ENCODE data around the gene POLQ.
"Not testable (repeated sequence)": the region's sequence is repeated elsewhere in the genome, so short reads cannot be mapped to it uniquely, and the experiment has no call there.

POLQ gene

DNA sequence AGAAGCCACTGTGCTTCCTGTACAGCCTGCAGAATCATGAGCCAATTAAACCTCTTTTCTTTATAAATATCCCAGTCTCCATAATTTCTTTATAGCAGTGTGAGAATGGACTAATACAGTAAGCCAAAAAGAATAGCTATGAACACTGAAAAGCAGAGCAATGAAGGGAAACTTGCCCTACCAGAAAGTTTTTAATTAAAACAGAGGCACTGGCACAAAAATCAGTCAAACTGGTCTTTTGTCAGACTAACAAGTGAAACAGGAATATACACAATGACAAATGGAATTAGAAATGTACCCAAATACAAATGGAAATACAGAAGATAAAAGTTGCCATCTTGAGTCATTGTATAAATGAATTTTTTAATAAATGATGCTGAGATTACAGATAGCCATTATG lies 40.5 kb downstream of the POLQ start:
- DNase-seq: no peak

GRCh38 chr3:121504618-121505017 lies 41.2 kb downstream of the POLQ start:
- no peak for DNase-seq

- DNase-seq: no peak
Measured at GRCh38 chr3:121496786-121497185, 49.0 kb downstream of the POLQ start.

- DNase-seq: no peak
Measured at GRCh38 chr3:121493431-121493830, 52.4 kb downstream of the POLQ start.

DNA sequence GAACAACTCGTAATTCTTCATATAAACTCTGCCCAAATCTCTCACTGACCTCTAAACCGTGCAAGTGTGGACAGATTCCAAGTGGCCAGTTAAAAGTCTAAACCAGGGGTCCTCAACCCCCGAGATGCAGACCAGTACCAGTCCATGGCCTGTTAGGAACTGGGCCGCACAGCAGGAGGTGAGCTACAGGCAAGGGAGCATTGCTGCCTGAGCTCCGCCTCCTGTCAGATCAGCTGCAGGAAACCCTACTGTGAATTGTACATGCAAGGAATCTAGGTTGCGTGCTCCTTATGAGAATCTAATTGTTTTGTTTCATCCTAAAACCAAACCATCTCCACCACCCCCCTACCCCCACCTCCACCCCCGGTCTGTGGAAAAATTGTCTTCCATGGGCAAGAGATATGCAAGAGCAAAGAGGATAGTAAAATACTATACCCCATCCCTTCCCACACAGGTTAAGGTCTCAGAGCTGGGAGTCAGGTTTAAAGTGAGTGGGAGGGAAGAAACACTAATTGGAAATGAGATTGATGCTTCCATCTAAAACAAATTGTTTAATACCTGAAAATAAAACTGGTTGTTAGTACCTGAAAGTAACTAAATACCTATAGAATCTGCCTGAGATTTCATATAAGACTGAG lies 54.0 kb downstream of the POLQ start:
- DNase-seq: no peak

GRCh38 chr3:121490161-121490560 lies 55.6 kb downstream of the POLQ start:
- no peak for DNase-seq

GRCh38 chr3:121488628-121489027 lies 57.2 kb downstream of the POLQ start:
- DNase-seq: no peak

- no peak for DNase-seq
Measured at GRCh38 chr3:121483290-121483689, 62.5 kb downstream of the POLQ start.

DNA sequence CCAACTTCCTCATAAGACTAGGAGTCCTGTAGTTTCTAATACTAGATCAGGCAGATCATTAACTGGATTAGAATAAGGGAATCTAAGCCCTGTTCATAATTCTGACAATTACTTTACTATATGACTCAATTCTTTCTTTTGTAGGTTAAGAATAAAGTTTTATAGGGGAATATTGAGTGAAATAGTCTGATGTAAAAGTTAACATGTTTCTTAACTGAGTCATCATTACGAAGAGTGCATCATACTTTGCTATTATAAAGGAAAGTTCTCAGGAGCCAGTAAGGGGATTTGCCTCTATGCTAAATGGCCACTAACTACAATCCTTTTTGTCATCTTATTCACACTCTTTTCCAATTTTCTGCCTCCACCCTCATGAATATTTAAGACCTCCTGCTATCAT lies 63.1 kb downstream of the POLQ start:
- no peak for DNase-seq

GRCh38 chr3:121481106-121481880 lies 64.5 kb downstream of the POLQ start:
- no peak for DNase-seq

DNA sequence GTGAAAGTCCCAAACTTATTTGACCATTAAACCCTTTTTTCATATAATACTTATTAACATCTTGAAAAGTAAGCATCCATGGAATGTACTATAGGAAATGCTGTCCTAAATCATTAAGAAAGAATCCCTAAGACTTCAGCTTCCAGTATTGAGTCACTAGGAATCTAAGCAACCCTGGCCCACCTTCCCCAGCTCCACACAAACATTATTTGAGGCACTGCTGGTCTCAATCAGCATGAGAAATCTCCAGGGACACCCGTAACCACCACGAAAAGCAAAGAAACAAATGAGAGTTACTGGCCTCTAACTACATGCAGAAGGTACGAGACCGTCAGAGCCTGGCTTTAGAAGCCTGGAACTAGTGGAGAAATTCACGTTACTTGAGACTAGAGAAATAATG lies 68.2 kb downstream of the POLQ start:
- DNase-seq: no peak

DNA sequence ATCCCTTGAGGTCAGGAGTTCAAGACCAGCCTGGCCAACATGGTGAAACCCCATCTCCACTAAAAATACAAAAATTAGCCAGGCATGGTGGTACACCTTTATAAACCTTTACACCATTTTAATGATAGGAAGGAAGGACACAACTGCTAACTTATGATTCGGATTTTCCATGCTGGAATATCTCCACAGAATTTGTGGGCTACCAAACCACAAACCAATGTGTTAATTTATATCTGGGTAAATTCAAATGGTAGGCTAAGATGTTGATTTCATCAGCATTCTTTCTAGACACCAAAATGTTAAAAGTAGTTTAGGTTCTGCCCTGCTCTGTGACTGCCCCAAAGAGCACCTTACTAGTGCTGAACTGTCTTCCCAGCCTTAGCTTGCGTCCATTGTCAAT lies 72.8 kb downstream of the POLQ start:
- no peak for DNase-seq

GRCh38 chr3:121467085-121467484 lies 78.7 kb downstream of the POLQ start:
- no peak for DNase-seq

- DNase-seq: no peak
Measured at GRCh38 chr3:121463745-121464144, 82.0 kb downstream of the POLQ start.

DNA sequence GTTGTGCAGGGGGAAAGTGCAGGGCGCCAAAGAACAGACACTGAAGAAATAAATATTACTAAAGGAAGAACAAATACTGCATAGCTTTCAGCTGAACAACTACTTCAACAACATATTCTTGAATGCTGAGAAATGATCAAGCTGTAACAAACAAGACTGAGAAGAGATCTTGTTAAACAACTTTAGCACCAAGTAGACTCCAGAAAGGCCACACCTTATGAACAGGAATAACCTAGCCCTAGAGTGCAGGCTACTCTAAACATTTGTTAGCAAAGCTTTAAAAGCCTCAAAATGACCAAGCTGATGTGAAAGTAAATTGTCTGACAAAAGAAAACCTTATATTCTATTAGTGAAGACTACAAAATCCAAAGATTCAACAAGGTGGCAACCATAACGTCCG lies 83.2 kb downstream of the POLQ start:
- no peak for DNase-seq

DNA sequence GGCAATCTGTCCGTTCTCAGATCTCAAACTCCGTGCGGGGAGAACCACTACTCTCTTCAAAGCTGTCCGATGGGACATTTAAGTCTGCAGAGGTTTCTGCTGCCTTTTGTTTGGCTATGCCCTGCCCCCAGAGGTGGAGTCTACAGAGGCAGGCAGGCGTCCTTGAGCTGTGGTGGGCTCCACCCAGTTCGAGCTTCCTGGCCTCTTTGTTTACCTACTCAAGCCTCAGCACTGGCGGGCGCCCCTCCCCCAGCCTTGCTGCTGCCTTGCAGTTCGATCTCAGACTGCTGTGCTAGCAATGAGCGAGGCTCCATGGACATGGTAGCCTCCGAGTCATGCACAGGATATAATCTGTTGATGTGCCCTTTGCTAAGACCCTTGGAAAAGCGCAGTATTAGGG lies 94.0 kb downstream of the POLQ start:
- not testable (repeated sequence) for DNase-seq

DNA sequence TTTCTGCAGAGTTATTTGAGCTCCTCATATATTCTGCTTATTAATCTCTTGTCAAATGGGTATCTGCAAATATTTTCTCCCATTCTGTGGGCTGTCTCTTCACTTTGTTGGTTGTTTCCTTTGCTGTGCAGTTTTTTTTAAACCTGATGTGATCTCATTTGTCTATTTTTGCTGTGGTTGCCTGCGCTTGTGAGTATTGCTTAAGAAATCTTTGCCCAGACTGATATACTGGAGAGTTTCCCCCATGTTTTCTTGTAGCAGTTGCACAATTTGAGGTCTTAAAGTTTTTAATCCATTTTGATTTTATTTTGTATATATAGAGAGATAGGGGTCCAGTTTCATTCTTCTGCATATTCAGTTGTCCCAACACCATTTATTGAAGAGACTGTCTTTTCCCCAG lies 102.3 kb downstream of the POLQ start:
- no peak for DNase-seq

GRCh38 chr3:121436641-121437040 lies 109.1 kb downstream of the POLQ start:
- DNase-seq: no peak

GRCh38 chr3:121436074-121436473 lies 109.7 kb downstream of the POLQ start:
- DNase-seq: no peak

- no peak for DNase-seq
Measured at GRCh38 chr3:121431726-121432517, 113.9 kb downstream of the POLQ start.

GRCh38 chr3:121430664-121431215 lies 115.0 kb downstream of the POLQ start:
- no peak for DNase-seq

DNA sequence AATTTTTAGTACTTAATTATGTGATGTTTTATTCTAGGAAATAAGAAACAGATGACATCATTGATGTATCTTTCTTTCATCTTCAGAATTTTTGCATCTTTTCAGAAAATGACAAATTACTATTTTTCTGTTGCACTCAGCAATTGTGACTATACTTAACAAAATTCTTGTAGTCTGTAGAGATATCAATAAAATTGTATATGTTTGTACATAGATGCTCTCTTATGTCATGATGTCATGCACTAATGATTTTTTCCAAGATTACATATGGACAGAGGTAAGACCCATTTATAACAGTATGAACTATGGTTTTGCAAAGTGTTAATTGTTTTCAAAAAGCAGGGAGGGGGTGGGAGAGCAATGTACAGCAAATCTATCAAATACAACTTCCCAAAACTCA lies 121.2 kb downstream of the POLQ start:
- DNase-seq: no peak

GRCh38 chr3:121418182-121418581 lies 127.6 kb downstream of the POLQ start:
- no peak for DNase-seq

- DNase-seq: no peak
Measured at GRCh38 chr3:121414924-121415323, 130.9 kb downstream of the POLQ start.

Measured in COR-L47 (cell line).